ENCODE data around the gene P2RX4. TPM values are rescaled to one million over a fixed set of nuclear protein-coding genes. Genes with fewer than 3 reads are reported as not detected.

P2RX4 gene
- total and polyA plus RNA-seq, 3 donors from 2014 or later = 20.2 to 50.0 (median 36.0) TPM

- Histone ChIP-seq H3K27ac (peak overlapping the region; percentile 59 to 74), H3K4me3 (peak overlapping the region in 1 of 2 donors; percentile 56), H3K27me3 (no peaks in the 10 kb centered on the region), H3K4me1 (peaks cover 23% of the 10 kb centered on the region), H3K36me3 (ENCODE audit: low read depth, missing control alignments) (no peaks in the 10 kb centered on the region), H3K9me3 (no peaks in the 10 kb centered on the region)
- DNase-seq = no peak
- no peak for TF ChIP-seq CTCF (IDR thresholded peaks at IDR 0.05)
- no peak for TF ChIP-seq POLR2A (IDR thresholded peaks at IDR 0.05)
- intact Hi-C loops (cut with DNase I; ENCODE audit: low total_unique reads) = no loop called here
- 59 to 63% methylated on average over 10 to 17 of the region's 17 CpGs for WGBS, 2 donors
Observed at GRCh38 chr12:121241156-121241970, 31.4 kb downstream of the P2RX4 start.

- Histone ChIP-seq H3K27ac (no peak overlapping the region), H3K27me3 (no peaks in the 10 kb centered on the region), H3K4me3 (no peak overlapping the region), H3K36me3 (ENCODE audit: low read depth, missing control alignments) (no peaks in the 10 kb centered on the region), H3K4me1 (peaks cover 15% of the 10 kb centered on the region), H3K9me3 (no peaks in the 10 kb centered on the region)
- DNase-seq = no peak
- TF ChIP-seq POLR2A (IDR thresholded peaks at IDR 0.05) = no peak
- no peak for TF ChIP-seq CTCF (IDR thresholded peaks at IDR 0.05)
- WGBS, 2 donors = 80 to 96% methylated on average over 1 to 14 of the region's 14 CpGs
- intact Hi-C loops (cut with DNase I; ENCODE audit: low total_unique reads) = no loop called here
Observed at GRCh38 chr12:121245031-121245430, 35.1 kb downstream of the P2RX4 start.

- no peak overlapping the region for H3K4me3 ChIP-seq
- H3K27ac ChIP-seq = no peak overlapping the region
- H3K9me3 ChIP-seq = no peaks in the 10 kb centered on the region
- 83 to 88% methylated on average over 7 of the region's 7 CpGs for WGBS, 2 donors
- intact Hi-C loops (cut with DNase I; ENCODE audit: low total_unique reads) = no loop called here
- H3K27me3 ChIP-seq = no peaks in the 10 kb centered on the region
- no peak for DNase-seq
- H3K36me3 ChIP-seq (ENCODE audit: low read depth, missing control alignments) = no peaks in the 10 kb centered on the region
- TF ChIP-seq POLR2A (IDR thresholded peaks at IDR 0.05) (no peak), CTCF (IDR thresholded peaks at IDR 0.05) (no peak)
- peaks cover 6% of the 10 kb centered on the region for H3K4me1 ChIP-seq
Observed at GRCh38 chr12:121245951-121246350, 36.0 kb downstream of the P2RX4 start.

GRCh38 chr12:121246893-121247557, 37.1 kb downstream of the P2RX4 start:
- WGBS, 2 donors = 92 to 95% methylated on average over 16 of the region's 16 CpGs
- no peaks in the 10 kb centered on the region for H3K36me3 ChIP-seq (ENCODE audit: low read depth, missing control alignments)
- no peak overlapping the region for H3K27ac ChIP-seq
- no peaks in the 10 kb centered on the region for H3K4me1 ChIP-seq
- DNase-seq = no peak
- intact Hi-C loops (cut with DNase I; ENCODE audit: low total_unique reads) = no loop called here
- H3K4me3 ChIP-seq = no peak overlapping the region
- no peaks in the 10 kb centered on the region for H3K27me3 ChIP-seq
- no peaks in the 10 kb centered on the region for H3K9me3 ChIP-seq
- TF ChIP-seq CTCF (IDR thresholded peaks at IDR 0.05) = no peak
- no peak for TF ChIP-seq POLR2A (IDR thresholded peaks at IDR 0.05)
